Activated CD4-positive, alpha-beta T cell treated with anti-CD3 and anti-CD28 coated beads, Interleukin-2, amount 50 U/mL, for 1 hour (primary cell): ENCODE results near the gene ATG9A.
A peak's percentile ranks its signal among the peaks of the same experiment; 100 is the strongest.

Source experiments
- DNase-seq: peaks from one replicate; pipeline ENCODE4 v3.0.0-alpha.2; 2020

ATG9A gene

GRCh38 chr2:219252900-219253752, 23.7 kb upstream of the ATG9A start, which contains the start of gene TUBA4B:
TSS of gene TUBA4B (plus strand) at chr2:219253243. CDS start at chr2:219253408, 165 bp downstream.
- DNase-seq = peak; percentile 41

GRCh38 chr2:219252570-219252899, 23.1 kb upstream of the ATG9A start:
- peak; percentile 29 for DNase-seq

- DNase-seq = peak; percentile 28
Measured at GRCh38 chr2:219252084-219252483, 22.6 kb upstream of the ATG9A start.

GRCh38 chr2:219251656-219252055, 22.2 kb upstream of the ATG9A start:
- DNase-seq = no peak

GRCh38 chr2:219250049-219250781, 20.8 kb upstream of the ATG9A start:
- no peak for DNase-seq

GRCh38 chr2:219249203-219249980, 20.0 kb upstream of the ATG9A start:
- DNase-seq = peak; percentile 56

- DNase-seq = no peak
Measured at GRCh38 chr2:219248845-219249202, 19.4 kb upstream of the ATG9A start.

GRCh38 chr2:219247678-219248642, 18.5 kb upstream of the ATG9A start:
- peak; percentile 48 for DNase-seq

- DNase-seq = no peak
Measured at GRCh38 chr2:219246559-219246958, 17.1 kb upstream of the ATG9A start.

- no peak for DNase-seq
Measured at GRCh38 chr2:219245899-219246230, 16.4 kb upstream of the ATG9A start.

GRCh38 chr2:219245148-219245898, 15.9 kb upstream of the ATG9A start, which contains the start of the genes GLB1L and STK16:
TSS of gene GLB1L (minus strand) at chr2:219245444. CDS start at chr2:219243573, 1,871 bp downstream.
TSS of gene STK16 (plus strand) at chr2:219245479. CDS start at chr2:219246000, 521 bp downstream.
- DNase-seq = peak; percentile 82

GRCh38 chr2:219244789-219245147, 15.3 kb upstream of the ATG9A start:
- DNase-seq = no peak

- DNase-seq = no peak
Measured at GRCh38 chr2:219243291-219243761, 13.9 kb upstream of the ATG9A start.

- DNase-seq = no peak
Measured at GRCh38 chr2:219234331-219234730, 4.9 kb upstream of the ATG9A start.

- no peak for DNase-seq
Measured at GRCh38 chr2:219230059-219230540, 664 bp upstream of the ATG9A start.

GRCh38 chr2:219228911-219229304, 528 bp downstream of the ATG9A start:
- DNase-seq = no peak

GRCh38 chr2:219228041-219228910, 1.2 kb downstream of the ATG9A start:
- no peak for DNase-seq

GRCh38 chr2:219225350-219225749, 4.1 kb downstream of the ATG9A start:
- no peak for DNase-seq

GRCh38 chr2:219223831-219224610, 5.4 kb downstream of the ATG9A start:
- DNase-seq = no peak
